ENCODE data around the gene ABHD1. TPM values are rescaled to one million over a fixed set of nuclear protein-coding genes. Genes with fewer than 3 reads are reported as not detected.

Gene ABHD1
- total and polyA plus RNA-seq, 2 donors (not counting 3 experiments of a cell fraction or from before 2014, with no cell fraction given): 0.07 TPM; not detected in 1

GRCh38 chr2:27128668-27129571, 5.3 kb downstream of the ABHD1 start:
- ChIA-PET POLR2A (no interaction called here), CTCF (interaction anchor here (0.8 to 1.2 kb wide), 2 partner anchors 10 to 41 kb away, joined by 3 read pairs; partner anchors contain the start of gene CGREF1)
- Histone ChIP-seq H4K20me1 (replicated peaks; ENCODE audit: control insufficient read depth, extremely low read depth, insufficient read depth, low read length) (no peaks in the 10 kb centered on the region), H3K9me1 (replicated peaks; ENCODE audit: control insufficient read depth, extremely low read depth, insufficient read depth, low read length) (no peaks in the 10 kb centered on the region), H3K36me3 (ENCODE audit: control insufficient read depth in 2 of 2, extremely low read depth in 1 of 2, insufficient read depth in 2 of 2, low read length in 2 of 2) (peaks cover 6 to 27% of the 10 kb centered on the region in 2 experiments), H2AFZ (ENCODE audit: low read depth, low read length) (no peak overlapping the region), H3K4me3 (replicated peaks in 1 of 3; ENCODE audit: insufficient read depth in 1 of 3, low read depth in 1 of 3, low read length in 3 of 3) (no peak overlapping the region), H3K79me2 (ENCODE audit: control insufficient read depth, insufficient read depth, low read length) (peaks cover 14% of the 10 kb centered on the region), H3K27ac (ENCODE audit: insufficient read depth, low read depth, low read length) (no peak overlapping the region), H3K9ac (replicated peaks; ENCODE audit: extremely low read depth, insufficient read depth, low read length) (no peak overlapping the region), H3K4me2 (ENCODE audit: insufficient read depth, low read length) (no peak overlapping the region), H3K4me1 (ENCODE audit: control insufficient read depth, extremely low read depth, insufficient read depth, low read length) (peaks cover 10% of the 10 kb centered on the region), H3K27me3 (ENCODE audit: control insufficient read depth in 2 of 2, insufficient read depth in 2 of 2, low read length in 2 of 2) (no peaks in the 10 kb centered on the region), H3K9me3 (replicated peaks; ENCODE audit: control insufficient read depth, insufficient read depth, low read length) (no peaks in the 10 kb centered on the region)
- dilution Hi-C loops (cut with MboI; ENCODE audit: extremely low pct_ligation_motif_present, low sequenced_read_pairs) (no loop called here), intact Hi-C loops (cut with micrococcal nuclease) (no loop called here)
- FAIRE-seq (no peak), DNase-seq (ENCODE audit: low read depth, low spot score) (no peak)
- TF ChIP-seq POLR2AphosphoS5 (IDR thresholded peaks at IDR 0.05; ENCODE audit: insufficient read depth, low read depth, low read length) (no peak), GATA2 (IDR thresholded peaks at IDR 0.05; ENCODE audit: insufficient read depth, insufficient read length, low read depth, low read length) (no peak), FOS (IDR thresholded peaks at IDR 0.05; ENCODE audit: borderline replicate concordance, insufficient read depth, low read length) (no peak), MYC (IDR thresholded peaks at IDR 0.05; ENCODE audit: low read depth, low read length) (no peak), POLR2A (IDR thresholded peaks at IDR 0.05; ENCODE audit: low read depth, low read length) (no peak), MAX (IDR thresholded peaks at IDR 0.05; ENCODE audit: insufficient read depth, insufficient read length) (no peak), JUN (IDR thresholded peaks at IDR 0.05; ENCODE audit: borderline replicate concordance, insufficient read depth, insufficient read length, low read depth) (no peak), EZH2 (IDR thresholded peaks at IDR 0.05; ENCODE audit: borderline replicate concordance, low read depth, low read length, severe bottlenecking) (no peak), CTCF (IDR thresholded peaks at IDR 0.05; ENCODE audit: extremely low read depth in 1 of 2, insufficient read depth in 1 of 2, low read depth in 1 of 2, low read length in 2 of 2) (no peak)
- no TSS peak for BruUV-seq (replicated peaks)

Data from endothelial cell of umbilical vein (primary cell).